ENCODE data around the gene TTC32. TPM values are rescaled to one million over a fixed set of nuclear protein-coding genes. Genes with fewer than 3 reads are reported as not detected.
A peak's percentile ranks its signal among the peaks of the same experiment; 100 is the strongest.

The TTC32 gene
- total RNA-seq, 2 donors from 2014 or later = 16.6 to 20.6 TPM

DNA sequence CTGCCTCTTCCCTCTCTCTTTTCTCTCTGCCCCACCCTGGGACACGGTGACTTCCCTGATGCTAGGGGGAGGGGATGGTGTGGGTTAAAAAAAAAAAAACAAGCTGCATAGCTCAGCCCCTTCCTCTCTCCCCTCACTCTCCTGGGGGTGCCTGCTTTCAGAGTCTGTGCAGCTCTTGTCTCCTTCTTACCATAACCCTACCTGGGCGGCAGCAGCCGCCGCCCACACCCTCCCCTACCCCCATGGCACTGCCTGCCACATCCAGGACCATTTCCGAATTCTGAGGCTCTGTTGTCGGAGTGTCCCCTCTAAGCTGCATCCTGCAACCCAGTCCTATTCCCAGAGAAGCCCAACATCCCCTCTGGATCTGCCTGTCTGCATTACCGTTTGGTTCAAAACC, 16.0 kb downstream of the TTC32 start:
- Histone ChIP-seq H3K4me1 (replicated peaks) (peaks cover 3% of the 10 kb centered on the region), H3K9me3 (no peaks in the 10 kb centered on the region), H3K27me3 (replicated peaks; ENCODE audit: insufficient read depth) (no peaks in the 10 kb centered on the region), H3K36me3 (no peaks in the 10 kb centered on the region), H3K27ac (no peak overlapping the region), H3K4me3 (no peak overlapping the region)
- TF ChIP-seq POLR2A (IDR thresholded peaks at IDR 0.05) (no peak), POLR2AphosphoS5 (IDR thresholded peaks at IDR 0.05) (no peak)
- TF ChIP-seq, protein P1, sequence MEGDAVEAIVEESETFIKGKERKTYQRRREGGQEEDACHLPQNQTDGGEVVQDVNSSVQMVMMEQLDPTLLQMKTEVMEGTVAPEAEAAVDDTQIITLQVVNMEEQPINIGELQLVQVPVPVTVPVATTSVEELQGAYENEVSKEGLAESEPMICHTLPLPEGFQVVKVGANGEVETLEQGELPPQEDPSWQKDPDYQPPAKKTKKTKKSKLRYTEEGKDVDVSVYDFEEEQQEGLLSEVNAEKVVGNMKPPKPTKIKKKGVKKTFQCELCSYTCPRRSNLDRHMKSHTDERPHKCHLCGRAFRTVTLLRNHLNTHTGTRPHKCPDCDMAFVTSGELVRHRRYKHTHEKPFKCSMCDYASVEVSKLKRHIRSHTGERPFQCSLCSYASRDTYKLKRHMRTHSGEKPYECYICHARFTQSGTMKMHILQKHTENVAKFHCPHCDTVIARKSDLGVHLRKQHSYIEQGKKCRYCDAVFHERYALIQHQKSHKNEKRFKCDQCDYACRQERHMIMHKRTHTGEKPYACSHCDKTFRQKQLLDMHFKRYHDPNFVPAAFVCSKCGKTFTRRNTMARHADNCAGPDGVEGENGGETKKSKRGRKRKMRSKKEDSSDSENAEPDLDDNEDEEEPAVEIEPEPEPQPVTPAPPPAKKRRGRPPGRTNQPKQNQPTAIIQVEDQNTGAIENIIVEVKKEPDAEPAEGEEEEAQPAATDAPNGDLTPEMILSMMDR (IDR thresholded peaks at IDR 0.05) = no peak
- intact Hi-C loops (cut with DNase I) = no loop called here
- WGBS = 64% methylated on average over 7 of the region's 7 CpGs
- DNase-seq (ENCODE audit: low spot score) = no peak

DNA sequence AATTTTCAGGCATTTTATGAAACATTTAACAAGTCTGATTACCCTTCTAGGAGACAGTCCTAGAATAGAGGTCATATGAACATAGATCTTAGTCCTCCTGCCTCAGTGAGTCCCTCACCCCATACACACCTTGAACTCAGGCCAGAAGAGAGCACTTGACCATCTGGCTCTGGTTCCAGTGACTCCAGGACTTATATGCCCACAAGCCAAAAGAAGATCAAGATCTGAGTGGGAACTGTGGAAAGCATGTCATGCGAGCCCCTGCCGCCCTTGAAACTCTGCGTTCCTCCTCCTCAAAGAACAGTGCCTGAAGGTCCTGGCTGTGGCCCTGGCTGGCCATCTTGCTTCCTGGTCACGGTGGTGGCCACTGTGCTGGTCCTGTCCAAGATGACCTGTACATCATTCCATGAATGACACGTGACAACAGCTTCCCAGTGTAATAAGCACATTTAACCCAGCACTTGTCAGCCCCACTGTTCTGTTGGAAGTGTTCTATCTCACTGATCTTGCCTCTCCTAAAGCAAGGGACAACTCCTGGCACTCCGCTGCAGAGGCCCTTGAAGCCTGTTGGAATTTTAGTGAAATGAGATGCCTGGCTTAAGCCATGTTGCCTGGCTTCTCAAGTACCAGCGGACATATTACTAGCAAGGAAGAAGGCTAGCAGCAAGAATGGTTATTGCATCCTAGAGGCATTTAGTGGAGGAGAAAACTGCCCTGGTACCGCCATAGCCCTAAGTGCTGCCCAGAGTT, 17.6 kb downstream of the TTC32 start:
- TF ChIP-seq, protein P1 (IDR thresholded peaks at IDR 0.05) = no peak
- TF ChIP-seq POLR2AphosphoS5 (IDR thresholded peaks at IDR 0.05) (no peak), POLR2A (IDR thresholded peaks at IDR 0.05) (no peak)
- peak; percentile 0 for DNase-seq (ENCODE audit: low spot score)
- Histone ChIP-seq H3K27ac (no peak overlapping the region), H3K36me3 (no peaks in the 10 kb centered on the region), H3K27me3 (replicated peaks; ENCODE audit: insufficient read depth) (no peaks in the 10 kb centered on the region), H3K9me3 (no peaks in the 10 kb centered on the region), H3K4me1 (replicated peaks) (no peaks in the 10 kb centered on the region), H3K4me3 (no peak overlapping the region)
- intact Hi-C loops (cut with DNase I) = no loop called here
- WGBS = 96% methylated on average over 8 of the region's 8 CpGs

DNA sequence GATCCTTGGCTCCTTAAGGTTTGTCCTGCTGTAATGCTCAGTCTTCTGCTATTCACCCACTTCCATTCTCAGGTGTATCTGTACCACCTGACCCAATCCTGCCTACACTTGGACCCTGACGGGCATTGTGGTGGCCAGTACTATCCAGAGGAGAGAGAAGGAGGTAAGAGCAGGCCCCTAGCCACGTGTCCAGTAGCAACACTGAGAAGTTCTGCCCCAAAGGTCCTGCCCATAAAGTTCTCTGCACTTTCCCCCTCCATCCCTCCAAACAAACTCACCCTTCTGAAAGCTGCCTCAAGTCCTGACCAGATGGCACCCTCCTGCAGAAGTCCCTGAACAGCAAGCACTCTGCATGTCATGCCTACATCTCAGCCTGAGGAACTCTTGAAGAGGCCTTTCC, 18.3 kb downstream of the TTC32 start:
- 45% methylated on average over 2 of the region's 2 CpGs for WGBS

DNA sequence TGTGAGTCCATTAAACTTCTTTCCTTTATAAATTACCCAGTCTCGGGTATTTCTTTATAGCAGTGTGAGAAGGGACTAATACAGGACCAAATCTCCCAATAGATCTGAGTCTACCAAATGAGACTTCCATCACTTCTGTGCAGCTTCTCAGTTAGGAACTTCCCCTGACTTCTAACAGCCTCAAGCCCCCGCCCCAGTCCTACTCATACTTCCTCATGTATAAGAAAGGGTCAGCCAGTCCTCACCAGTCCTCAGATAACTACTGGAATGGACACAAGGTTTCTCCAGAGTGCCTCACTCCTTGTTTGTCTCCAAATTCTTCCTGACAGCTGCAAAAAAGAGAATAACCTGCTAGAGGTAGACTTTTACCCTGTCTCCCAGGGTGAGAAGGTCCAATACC, 19.5 kb downstream of the TTC32 start:
- TF ChIP-seq, protein P1 (IDR thresholded peaks at IDR 0.05) = no peak
- no peak for TF ChIP-seq POLR2A (IDR thresholded peaks at IDR 0.05)
- TF ChIP-seq POLR2AphosphoS5 (IDR thresholded peaks at IDR 0.05) = no peak
- H3K36me3 ChIP-seq = no peaks in the 10 kb centered on the region
- no peaks in the 10 kb centered on the region for H3K4me1 ChIP-seq (replicated peaks)
- no peaks in the 10 kb centered on the region for H3K27me3 ChIP-seq (replicated peaks; ENCODE audit: insufficient read depth)
- no peaks in the 10 kb centered on the region for H3K9me3 ChIP-seq
- WGBS = 88% methylated on average over 2 of the region's 2 CpGs
- DNase-seq (ENCODE audit: low spot score) = peak; percentile 2
- H3K4me3 ChIP-seq = no peak overlapping the region
- H3K27ac ChIP-seq = no peak overlapping the region
- intact Hi-C loops (cut with DNase I) = no loop called here

More for the DNA sequence above, 18.3 kb downstream of the TTC32 start:
- no peaks in the 10 kb centered on the region for H3K27me3 ChIP-seq (replicated peaks; ENCODE audit: insufficient read depth)
- DNase-seq (ENCODE audit: low spot score) = no peak
- H3K36me3 ChIP-seq = no peaks in the 10 kb centered on the region
- no peak overlapping the region for H3K4me3 ChIP-seq
- H3K9me3 ChIP-seq = no peaks in the 10 kb centered on the region
- TF ChIP-seq, protein P1 (IDR thresholded peaks at IDR 0.05) = no peak
- no peak for TF ChIP-seq POLR2A (IDR thresholded peaks at IDR 0.05)
- TF ChIP-seq POLR2AphosphoS5 (IDR thresholded peaks at IDR 0.05) = no peak
- intact Hi-C loops (cut with DNase I) = no loop called here
- no peak overlapping the region for H3K27ac ChIP-seq
- H3K4me1 ChIP-seq (replicated peaks) = no peaks in the 10 kb centered on the region

DNA sequence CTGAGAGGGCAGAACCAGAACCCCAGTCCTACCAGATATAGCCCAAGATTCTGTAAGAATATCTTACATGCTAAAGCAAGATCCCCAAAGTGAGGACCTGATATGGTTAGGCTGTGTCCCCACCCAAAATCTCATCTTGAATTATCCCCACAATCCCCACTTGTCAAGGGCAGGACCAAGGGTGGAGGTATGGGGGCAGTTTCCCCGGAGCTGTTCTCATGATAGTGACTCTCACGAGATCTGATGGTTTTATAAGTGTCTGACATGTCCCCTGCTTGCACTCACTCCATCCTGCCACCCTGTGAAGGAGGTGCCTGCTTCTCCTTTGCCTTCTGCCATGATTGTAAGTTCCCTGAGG, 19.9 kb downstream of the TTC32 start:
- no peak overlapping the region for H3K4me3 ChIP-seq
- 39% methylated on average over 2 of the region's 2 CpGs for WGBS
- no peaks in the 10 kb centered on the region for H3K27me3 ChIP-seq (replicated peaks; ENCODE audit: insufficient read depth)
- no peak for DNase-seq (ENCODE audit: low spot score)
- H3K4me1 ChIP-seq (replicated peaks) = no peaks in the 10 kb centered on the region
- intact Hi-C loops (cut with DNase I) = no loop called here
- H3K9me3 ChIP-seq = no peaks in the 10 kb centered on the region
- no peaks in the 10 kb centered on the region for H3K36me3 ChIP-seq
- TF ChIP-seq POLR2AphosphoS5 (IDR thresholded peaks at IDR 0.05) (no peak), POLR2A (IDR thresholded peaks at IDR 0.05) (no peak)
- TF ChIP-seq, protein P1 (IDR thresholded peaks at IDR 0.05) = no peak
- no peak overlapping the region for H3K27ac ChIP-seq

Measured in prostate gland (tissue), 2 donors.